ENCODE data around the gene TDRD7. TPM values are rescaled to one million over a fixed set of nuclear protein-coding genes. Genes with fewer than 3 reads are reported as not detected.

Gene TDRD7
- total RNA-seq, 3 donors from 2014 or later (not counting 1 experiment from before 2014, with no cell fraction given) = 9.8 to 16.4 (median 16.3) TPM

GRCh38 chr9:97500263-97500662 lies 88.4 kb downstream of the TDRD7 start:
- ATAC-seq = no peak
- peaks cover 10 to 31% of the 10 kb centered on the region in 2 donors for H3K27me3 Mint-ChIP-seq (ENCODE audit: low read depth in 2 of 2)

DNA sequence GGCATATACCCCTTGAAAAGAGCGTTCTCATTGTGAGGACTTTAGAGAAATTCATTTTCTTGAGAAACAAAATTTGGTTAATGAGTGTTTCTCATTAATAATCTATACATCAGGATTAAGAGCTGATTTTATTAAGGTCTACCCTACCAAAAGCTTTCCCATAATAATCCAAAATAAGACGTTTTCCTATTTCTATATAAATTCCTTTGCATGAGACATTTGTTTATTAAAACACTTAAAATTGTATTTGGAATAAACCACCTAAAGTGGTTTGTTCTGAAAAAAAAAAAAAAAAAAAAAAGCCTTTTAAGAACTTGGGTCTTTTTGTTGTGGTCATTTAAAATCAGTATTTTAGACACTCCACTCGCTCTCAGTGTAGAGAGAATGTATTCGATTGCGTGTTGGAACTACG lies 88.9 kb downstream of the TDRD7 start:
- Mint-ChIP-seq H3K9me3 (no peaks in the 10 kb centered on the region), H3K4me1 (peaks cover 11 to 15% of the 10 kb centered on the region in 2 donors), H3K4me3 (peak overlapping the region; percentile 79), H3K36me3 (peaks cover 9% of the 10 kb centered on the region), H3K27ac (no peak overlapping the region), H3K27me3 (ENCODE audit: low read depth in 2 of 2) (peaks cover 10 to 31% of the 10 kb centered on the region in 2 donors)
- peaks cover 9% of the 10 kb centered on the region for H3K36me3 ChIP-seq (ENCODE audit: control insufficient read depth, insufficient read depth, low read length)
- H3K4me3 ChIP-seq (ENCODE audit: low read length) = no peak overlapping the region
- H3K27me3 ChIP-seq (ENCODE audit: control insufficient read depth, insufficient read depth, low read length) = peaks cover 31% of the 10 kb centered on the region
- no peaks in the 10 kb centered on the region for H3K9me3 ChIP-seq (ENCODE audit: control insufficient read depth, insufficient read depth, low read length)
- WGBS (ENCODE audit: insufficient coverage) = 2% methylated on average over 4 of the region's 6 CpGs
- H3K27ac ChIP-seq (ENCODE audit: low read length) = no peak overlapping the region
- ATAC-seq (no peak), DNase-seq (no peak)
- intact Hi-C loops (cut with micrococcal nuclease) = no loop called here
- TF ChIP-seq, protein P1, sequence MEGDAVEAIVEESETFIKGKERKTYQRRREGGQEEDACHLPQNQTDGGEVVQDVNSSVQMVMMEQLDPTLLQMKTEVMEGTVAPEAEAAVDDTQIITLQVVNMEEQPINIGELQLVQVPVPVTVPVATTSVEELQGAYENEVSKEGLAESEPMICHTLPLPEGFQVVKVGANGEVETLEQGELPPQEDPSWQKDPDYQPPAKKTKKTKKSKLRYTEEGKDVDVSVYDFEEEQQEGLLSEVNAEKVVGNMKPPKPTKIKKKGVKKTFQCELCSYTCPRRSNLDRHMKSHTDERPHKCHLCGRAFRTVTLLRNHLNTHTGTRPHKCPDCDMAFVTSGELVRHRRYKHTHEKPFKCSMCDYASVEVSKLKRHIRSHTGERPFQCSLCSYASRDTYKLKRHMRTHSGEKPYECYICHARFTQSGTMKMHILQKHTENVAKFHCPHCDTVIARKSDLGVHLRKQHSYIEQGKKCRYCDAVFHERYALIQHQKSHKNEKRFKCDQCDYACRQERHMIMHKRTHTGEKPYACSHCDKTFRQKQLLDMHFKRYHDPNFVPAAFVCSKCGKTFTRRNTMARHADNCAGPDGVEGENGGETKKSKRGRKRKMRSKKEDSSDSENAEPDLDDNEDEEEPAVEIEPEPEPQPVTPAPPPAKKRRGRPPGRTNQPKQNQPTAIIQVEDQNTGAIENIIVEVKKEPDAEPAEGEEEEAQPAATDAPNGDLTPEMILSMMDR (IDR thresholded peaks at IDR 0.05) = no peak
- peaks cover 19% of the 10 kb centered on the region for H3K4me1 ChIP-seq (ENCODE audit: control insufficient read depth, insufficient read depth, low read length)

More at GRCh38 chr9:97500263-97500662, 88.4 kb downstream of the TDRD7 start:
- Mint-ChIP-seq H3K9me3 (no peaks in the 10 kb centered on the region), H3K27ac (no peak overlapping the region), H3K4me3 (peak overlapping the region; percentile 79), H3K36me3 (peaks cover 9% of the 10 kb centered on the region), H3K4me1 (peaks cover 11 to 15% of the 10 kb centered on the region in 2 donors)
- H3K4me3 ChIP-seq (ENCODE audit: low read length) = no peak overlapping the region
- peaks cover 12% of the 10 kb centered on the region for H3K36me3 ChIP-seq (ENCODE audit: control insufficient read depth, insufficient read depth, low read length)
- TF ChIP-seq, protein P1 (IDR thresholded peaks at IDR 0.05) = no peak
- peaks cover 31% of the 10 kb centered on the region for H3K27me3 ChIP-seq (ENCODE audit: control insufficient read depth, insufficient read depth, low read length)
- no peak overlapping the region for H3K27ac ChIP-seq (ENCODE audit: low read length)
- no peak for DNase-seq
- intact Hi-C loops (cut with micrococcal nuclease) = no loop called here
- WGBS (ENCODE audit: insufficient coverage) = 69% methylated on average over 4 of the region's 5 CpGs
- H3K4me1 ChIP-seq (ENCODE audit: control insufficient read depth, insufficient read depth, low read length) = peaks cover 19% of the 10 kb centered on the region
- no peaks in the 10 kb centered on the region for H3K9me3 ChIP-seq (ENCODE audit: control insufficient read depth, insufficient read depth, low read length)

GRCh38 chr9:97501177-97501971 lies 89.5 kb downstream of the TDRD7 start, which contains the start of gene TMOD1:
Gene TMOD1, plus strand, starts transcription at chr9:97501666. Its CDS starts 22,523 bp downstream, at chr9:97524189.
- peak; percentile 73 to 87 (median 85) for ATAC-seq
- Histone ChIP-seq H3K4me1 (ENCODE audit: control insufficient read depth, insufficient read depth, low read length) (peaks cover 19% of the 10 kb centered on the region), H3K27ac (ENCODE audit: low read length) (no peak within 1 kb of the TSS), H3K27me3 (ENCODE audit: control insufficient read depth, insufficient read depth, low read length) (peaks cover 31% of the 10 kb centered on the region), H3K36me3 (ENCODE audit: control insufficient read depth, insufficient read depth, low read length) (peaks cover 5% of the 10 kb centered on the region), H3K9me3 (ENCODE audit: control insufficient read depth, insufficient read depth, low read length) (no peaks in the 10 kb centered on the region), H3K4me3 (ENCODE audit: low read length) (no peak within 1 kb of the TSS)
- H3K4me3 Mint-ChIP-seq = peak within 1 kb of the TSS; percentile 81
- H3K27ac Mint-ChIP-seq = no peak within 1 kb of the TSS
- peaks cover 5% of the 10 kb centered on the region for H3K36me3 Mint-ChIP-seq
- TF ChIP-seq, protein P1 (IDR thresholded peaks at IDR 0.05) = no peak
- DNase-seq = peak; percentile 28 to 61
- peaks cover 10 to 31% of the 10 kb centered on the region in 2 donors for H3K27me3 Mint-ChIP-seq (ENCODE audit: low read depth in 2 of 2)
- intact Hi-C loops (cut with micrococcal nuclease) = no loop called here
- H3K4me1 Mint-ChIP-seq = peaks cover 11 to 15% of the 10 kb centered on the region in 2 donors
- WGBS (ENCODE audit: insufficient coverage) = under 1% methylated on average over 87 of the region's 87 CpGs
- H3K9me3 Mint-ChIP-seq = no peaks in the 10 kb centered on the region
